Activated naive CD4-positive, alpha-beta T cell treated with anti-CD3 and anti-CD28 coated beads, Interleukin-2, amount 50 U/mL, for 16 hours (primary cell): Measurements from ENCODE around the gene LCN10.
"Not testable (repeated sequence)": the region's sequence is repeated elsewhere in the genome, so short reads cannot be mapped to it uniquely, and the experiment has no call there.

ENCODE experiments used
- DNase-seq: peaks from one replicate; pipeline ENCODE4 v3.0.0-alpha.2; 2020

LCN10 gene

DNA sequence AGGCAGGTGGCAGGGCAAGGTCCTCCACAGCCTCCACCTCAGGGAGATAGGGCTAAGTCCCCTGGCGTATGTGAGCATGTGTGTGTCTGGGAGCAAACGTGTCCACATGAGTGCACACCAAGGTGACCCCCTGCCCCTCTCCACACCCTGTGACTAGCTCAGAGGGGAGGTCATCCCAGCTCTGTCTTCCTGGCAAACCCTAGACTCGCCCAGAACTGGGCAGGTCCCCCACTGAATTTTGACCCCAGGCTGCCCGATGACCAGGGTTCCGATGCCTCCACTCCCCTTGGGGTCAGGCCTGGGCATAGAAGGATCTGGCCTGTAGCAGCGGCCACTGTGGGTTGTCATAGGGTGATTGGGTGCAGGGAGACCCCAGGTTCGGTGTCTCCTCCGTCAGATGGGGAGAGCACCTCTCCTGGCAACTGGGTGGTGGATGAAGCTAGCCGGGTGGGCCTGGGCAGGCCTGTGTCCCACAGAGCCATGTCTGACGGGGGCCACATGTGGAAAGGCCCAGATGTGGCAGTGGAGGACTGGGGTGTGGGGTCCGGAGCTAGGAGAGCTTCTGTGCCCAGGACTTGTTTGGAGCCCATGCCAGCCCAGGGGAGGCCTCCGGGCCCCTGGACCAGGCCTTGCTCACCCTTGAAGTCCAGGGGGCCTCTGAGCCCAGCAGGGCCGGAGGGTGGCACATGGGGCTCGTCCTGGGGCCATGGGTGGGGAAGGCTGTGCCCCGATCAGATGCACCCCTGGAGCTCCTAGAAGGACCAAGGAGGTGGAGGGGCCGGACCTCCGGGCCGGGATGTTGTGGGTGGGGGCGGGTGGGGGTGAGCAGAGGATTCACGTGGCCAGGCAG, 24.2 kb downstream of the LCN10 start:
- no peak for DNase-seq

DNA sequence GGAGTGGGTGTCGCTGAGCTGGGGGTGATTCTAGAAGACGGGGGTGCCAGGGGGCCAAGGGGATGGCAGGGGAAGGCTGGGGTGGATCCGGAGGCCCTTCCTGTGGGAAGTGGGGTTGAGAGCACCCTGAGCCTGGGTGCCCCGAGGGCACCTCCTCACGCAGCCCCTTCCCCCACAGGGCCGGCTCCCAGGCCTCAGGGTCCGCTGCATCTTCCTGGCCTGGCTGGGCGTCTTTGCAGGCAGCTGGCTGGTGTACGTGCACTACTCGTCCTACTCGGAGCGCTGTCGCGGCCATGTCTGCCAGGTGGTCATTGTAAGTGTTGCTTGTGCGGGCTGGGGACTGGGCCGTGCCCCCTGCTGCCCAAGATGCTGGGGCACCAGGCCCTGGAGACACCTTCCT, 25.3 kb downstream of the LCN10 start:
- DNase-seq: no peak

DNA sequence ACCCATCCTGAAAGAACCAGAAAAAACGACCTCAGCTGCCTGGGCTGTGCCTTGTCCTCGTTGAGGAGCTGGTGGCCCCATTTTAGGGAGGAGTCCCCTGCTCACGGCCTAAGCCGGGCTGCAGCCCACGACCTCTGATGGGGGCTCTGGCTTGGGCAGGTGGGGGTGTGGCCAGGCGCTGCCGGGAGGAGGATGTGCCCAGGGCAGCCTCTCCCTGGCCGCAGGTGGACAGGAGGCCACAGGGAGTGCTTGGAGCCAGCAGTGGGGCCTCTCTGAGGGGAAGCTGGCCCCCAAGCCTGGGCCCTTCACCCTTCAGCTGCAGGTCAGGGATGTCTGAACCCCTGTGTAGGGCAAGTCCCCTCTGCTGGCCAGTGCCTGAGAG, 27.9 kb downstream of the LCN10 start:
- no peak for DNase-seq

DNA sequence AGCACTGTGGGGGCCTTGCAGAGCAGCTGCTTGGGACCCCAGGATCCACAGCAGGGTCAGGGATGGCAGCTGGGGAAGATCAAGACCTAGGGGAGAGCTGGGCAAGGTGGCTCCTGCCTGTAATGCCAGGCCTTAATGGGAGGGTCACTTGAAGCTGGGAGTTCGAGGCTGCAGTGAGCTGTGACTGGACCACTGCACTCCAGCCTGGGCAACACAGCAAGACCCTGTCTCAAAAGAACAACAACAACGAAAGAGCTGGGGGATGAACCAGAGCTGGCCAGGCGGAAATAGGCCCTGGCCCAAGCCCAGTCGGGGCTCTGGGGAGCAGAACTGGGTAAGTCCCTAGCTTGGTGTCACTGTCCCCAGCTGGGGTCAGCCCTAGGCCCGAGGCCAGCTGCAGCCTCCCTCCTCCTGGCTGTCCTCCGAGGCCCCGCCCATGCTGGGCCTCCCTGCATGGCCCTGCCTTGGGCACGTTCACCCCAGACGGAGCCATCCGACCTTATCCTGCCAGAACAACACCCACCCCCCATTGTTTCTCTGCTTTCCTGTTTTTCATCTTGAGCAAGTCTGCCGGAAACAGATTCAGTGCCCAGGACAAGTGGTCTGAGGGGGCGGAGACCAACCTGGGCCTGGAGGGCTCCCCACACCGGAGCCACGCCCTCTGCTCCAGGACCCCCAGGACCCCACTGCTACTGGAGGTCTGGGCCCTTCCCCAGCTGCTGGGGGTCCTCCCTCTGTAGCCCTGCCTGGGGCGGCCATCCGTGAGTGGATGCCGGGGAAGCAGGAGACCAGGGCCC, 28.4 kb downstream of the LCN10 start:
- DNase-seq: no peak

DNA sequence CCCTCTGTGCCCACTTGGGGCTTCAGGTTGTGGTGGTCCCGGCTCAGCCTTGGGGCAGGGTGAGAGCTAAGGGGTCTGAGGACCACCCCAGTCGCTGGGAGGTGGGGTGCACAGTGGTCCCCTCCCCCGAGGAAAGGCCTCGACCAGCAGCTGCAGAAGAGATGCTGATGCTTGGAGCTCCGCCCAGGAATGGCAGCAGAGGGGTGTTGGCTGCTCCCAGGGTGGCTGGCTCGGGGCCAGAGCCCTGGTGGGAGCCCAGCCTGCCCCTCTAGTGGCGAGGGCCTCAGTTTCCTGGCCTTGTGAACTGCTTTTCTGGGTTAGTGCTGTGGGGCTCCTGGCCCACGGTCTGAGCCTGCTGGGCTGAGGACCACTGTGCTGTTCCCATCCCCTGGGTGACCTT, 29.2 kb downstream of the LCN10 start:
- DNase-seq: no peak

DNA sequence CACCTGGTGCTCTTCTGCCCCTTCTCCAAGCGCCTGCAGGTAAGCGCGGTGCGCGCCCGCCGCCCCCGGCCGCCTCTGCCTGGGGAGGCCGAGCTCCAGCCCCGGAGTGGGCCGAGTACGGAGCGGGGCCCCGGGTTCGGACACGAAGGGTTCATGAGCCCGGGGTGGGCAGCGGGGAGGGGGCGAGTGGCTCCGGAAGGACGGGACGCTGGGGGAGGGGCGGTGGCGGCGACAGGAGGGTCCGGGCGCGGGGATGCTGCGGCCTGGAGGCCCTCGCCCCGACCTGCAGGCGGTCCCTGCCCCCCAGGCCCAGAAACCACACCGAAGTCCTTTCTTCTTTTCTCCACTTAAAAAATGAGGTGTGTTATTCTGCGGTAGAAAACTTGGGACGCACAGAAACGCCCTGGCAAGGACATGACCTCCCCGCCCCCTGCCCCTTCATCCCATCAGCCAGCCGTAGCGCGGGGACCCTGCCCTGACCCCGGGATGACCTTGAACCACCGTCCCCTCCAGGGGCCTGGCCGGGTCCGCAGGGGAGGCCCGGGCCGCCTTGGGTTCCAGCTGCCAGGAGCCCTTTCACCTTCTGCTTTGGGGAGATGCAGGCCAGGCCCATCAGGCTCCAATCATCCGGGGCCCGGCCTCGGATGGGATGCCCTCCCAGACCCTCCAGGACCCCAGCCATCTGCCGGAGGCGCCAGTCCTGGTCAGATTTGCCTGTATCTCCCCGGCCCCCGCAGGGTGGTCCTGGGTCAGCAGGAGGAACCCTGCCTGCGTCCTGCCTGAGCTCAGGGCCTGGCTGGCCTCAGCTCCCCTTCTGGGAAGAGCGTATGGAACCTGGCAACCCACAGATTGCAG, 29.8 kb downstream of the LCN10 start:
- DNase-seq: no peak

DNA sequence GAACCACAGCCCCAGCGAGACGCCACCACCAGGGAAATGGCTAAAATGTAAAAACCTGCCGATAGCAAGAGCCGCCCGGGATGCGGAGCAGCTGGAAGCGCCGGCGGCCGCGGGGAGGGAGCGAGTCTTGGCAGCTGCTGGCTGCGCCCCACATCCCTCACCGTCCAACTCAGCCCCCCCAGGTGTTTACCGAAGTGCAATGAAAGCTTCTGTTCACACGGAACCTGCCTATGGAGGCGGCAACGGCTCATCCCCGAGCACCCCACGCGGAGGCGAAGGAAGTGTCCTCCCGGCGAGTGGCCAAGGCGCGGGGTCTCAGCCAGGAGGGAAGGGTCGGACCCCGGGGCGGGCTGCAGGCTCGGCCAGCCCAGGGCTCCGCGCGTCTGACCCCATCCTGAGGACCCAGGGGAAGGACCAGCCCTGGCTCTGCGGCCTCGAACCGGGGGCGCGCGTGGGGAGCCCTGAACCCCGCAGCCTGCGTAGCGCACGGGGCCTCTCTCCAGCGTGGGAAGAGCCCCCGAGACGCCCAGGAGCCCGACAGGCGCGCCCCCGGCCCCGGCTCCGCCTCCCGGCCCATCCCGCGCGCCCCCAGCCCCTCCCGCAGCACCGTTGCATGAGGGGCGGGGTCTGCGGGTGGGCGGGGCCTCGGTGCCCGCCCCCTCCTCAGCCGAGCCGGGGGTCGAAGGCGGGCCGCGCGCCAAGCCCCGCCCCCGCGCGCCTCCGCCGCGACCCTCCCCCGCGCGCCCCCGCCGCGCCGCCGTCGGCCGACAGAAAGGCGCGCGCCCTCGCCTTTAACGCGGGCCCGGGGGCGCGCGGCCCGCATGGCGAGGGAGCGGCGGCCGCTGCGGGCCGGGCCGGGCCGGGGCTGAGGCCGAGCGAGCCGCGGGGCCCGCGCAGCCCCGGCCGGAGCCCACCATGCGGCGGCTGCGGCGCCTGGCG, 30.7 kb downstream of the LCN10 start, which contains the start of gene DIPK1B:
DIPK1B (plus strand) TSS at position 822 of the 939 bp plus-strand sequence; CDS start at position 916, 94 bp downstream.
- no peak for DNase-seq

DNA sequence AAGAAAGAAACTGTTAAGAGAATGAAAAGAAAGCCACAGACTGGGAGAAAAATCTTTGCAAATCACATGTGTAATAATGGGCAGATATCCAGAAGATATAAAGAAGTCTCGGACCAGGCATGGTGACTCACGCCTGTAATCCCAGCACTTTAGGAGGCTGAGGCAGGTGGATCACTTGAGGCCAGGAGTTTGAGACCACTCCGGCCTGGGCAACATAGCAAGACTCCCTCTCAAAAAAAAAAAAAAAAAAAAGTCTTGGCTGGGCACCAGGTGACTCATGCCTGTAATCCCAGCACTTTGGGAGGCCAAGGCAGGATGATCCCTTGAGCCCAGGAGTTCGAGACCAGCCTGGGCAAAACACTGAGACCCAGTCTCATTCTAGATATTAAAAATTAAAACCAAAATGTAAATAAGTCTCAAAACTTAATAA, 31.5 kb downstream of the LCN10 start:
- DNase-seq: not testable (repeated sequence)

DNA sequence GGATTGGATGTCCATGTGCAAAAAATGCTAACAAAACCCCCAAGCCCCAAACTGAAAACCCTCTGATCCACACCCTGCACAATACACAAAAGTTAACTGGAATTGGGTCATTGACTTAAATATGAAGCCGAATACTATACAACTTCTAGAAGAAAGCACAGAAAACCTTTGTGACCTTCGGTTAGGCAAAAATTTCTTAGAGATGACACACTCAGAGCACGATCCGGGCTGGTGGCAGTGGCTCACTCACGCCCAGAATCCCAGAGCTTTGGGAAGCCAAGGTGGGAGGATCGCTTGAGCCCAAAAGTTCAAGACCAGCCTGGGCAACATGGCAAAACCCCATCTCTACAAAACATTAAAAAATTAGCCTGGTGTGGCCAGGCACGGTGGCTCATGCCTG, 32.2 kb downstream of the LCN10 start:
- no peak for DNase-seq

DNA sequence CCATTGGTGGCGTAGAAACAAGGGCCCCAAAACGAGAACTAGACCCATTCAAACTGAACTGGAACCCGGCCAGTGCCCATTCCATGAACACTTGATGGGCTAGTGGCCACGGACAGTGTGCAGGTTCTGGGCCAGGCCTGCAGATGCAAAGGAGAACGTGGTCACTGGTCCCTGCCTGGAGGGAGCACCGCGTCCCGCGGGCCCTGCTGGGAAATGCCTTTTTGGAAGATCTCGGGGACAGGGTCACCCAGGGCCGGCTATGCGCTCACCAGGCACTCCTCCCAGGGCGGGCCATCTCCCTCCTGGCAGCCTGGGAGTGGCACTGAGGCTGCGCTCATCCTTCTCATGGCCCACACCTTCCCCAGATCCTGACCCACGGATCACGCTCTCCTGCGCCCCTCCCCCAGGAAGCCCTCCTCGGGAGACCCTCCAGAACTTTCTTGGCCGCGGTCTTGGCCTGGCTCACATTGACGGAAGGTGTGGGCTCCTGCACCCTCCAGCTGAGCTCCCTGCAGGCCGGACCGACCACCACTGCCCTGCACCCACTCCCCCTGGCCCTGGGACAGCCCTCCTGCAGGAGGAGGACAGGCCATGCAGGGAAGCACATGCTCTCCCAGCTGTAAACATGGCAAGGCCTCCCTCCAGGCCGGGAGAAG, 33.2 kb downstream of the LCN10 start:
- DNase-seq: no peak

DNA sequence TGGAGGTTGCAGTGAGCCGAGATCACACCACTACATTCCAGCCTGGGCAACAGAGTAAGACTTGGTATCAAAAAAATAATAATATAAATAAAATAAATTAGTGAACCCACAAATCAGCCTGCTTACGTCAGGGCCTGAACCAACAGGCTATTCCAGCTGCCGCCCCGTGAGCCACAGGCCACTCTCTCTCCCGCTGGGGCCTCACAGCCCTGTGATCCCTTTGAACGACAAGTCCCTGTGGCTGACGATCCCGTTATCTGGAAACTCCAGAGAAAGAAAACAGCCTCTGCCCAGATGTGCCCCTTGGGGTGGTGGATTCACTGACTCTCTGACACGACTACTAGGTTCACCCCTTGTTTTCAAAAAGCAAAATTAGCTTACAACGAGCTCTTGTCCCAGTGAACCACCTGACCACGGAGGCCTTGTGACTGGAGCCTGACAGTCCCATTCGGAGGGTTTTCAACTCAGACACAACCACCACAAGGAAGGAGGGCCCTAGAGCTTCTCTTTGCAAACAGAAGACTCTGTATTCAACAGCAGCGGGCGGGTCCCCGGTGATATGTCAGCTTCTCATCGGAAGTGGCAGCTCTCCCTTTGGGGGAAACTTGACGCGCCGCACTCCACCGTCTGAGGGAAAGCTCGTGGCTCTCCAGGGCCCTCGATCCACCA, 34.8 kb downstream of the LCN10 start:
- no peak for DNase-seq

DNA sequence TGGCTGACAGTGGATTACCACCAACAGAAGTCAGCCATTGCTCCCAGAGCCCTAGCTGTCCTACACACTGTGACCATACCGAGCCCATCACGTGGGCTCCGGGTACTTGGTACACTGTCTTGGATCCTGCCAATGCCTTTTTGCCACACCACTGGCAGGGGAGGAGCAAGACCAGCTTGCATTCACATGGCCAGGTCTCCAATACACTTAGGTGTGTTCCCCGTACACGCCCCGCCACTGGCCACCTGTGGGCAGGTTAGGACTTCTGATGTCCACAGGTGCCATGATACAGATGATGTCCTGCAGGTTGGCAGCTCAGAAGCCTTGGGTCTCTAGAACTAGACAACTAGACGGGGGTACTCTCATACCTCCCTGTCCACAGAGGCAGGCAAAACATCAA, 35.7 kb downstream of the LCN10 start:
- no peak for DNase-seq

DNA sequence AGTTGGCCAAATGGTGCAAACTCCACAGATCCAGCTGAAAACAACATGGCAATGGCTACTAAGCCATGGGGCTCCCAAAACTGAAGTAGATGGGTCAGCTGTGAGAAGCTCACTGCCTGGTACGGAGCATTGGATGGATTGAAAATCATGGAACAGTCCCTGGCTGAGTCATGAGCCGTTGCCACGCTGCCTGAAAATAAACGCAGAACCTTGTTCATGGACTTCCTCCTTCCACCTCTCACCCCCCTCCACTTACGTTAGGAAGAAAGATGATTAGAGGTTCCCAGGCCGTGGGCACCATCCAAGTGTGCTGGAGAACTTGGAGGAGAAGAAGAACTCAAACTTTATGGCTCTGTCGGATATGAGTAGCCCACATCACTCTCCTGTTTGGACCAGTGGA, 37.2 kb downstream of the LCN10 start:
- DNase-seq: no peak

DNA sequence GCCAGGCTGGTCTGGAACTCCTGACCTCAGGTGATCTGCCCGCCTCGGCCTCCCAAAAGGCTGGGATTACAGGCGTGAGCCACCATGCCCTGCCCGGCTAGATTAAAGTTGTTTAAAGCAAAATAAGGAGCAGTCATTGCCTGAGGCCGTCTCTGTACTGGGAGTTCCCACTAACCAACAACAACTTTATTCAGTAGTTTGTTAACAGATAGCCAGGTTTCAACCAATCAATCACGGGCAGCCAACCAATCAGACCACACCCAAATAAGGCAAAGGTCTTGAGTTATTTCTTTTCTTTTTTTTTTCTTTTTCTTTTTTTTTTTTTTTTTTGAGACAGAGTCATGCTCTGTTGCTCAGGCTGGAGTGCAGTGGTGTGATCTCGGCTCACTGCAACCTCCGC, 38.0 kb downstream of the LCN10 start:
- not testable (repeated sequence) for DNase-seq

DNA sequence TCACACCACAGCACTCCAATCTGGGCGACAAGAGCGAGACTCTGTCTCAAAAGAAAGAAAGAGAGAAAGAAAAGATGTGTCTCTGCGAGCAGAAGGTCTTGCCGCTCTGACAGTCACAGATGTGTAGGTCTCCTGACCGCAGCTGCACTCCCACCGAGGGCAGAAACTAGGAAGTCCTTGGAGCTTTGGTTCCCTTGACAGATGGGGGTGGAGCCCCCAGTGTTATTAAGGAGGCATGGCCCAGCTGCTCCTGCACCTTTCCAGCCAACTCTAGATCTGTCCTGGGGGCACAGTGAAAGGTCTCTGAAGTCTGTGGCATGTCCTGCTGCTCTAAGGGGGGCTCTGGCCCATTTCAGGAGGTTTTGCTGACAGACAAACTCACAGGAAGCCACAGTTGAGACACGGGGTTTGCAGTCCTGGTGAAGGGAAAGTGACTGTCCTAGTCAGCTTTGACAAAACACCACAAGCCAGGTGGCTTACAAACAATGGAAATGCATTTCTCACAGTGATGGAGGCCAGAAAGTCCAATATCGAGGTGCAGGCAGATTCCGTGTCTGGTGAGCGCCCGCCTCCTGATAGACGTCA, 39.4 kb downstream of the LCN10 start:
- no peak for DNase-seq

DNA sequence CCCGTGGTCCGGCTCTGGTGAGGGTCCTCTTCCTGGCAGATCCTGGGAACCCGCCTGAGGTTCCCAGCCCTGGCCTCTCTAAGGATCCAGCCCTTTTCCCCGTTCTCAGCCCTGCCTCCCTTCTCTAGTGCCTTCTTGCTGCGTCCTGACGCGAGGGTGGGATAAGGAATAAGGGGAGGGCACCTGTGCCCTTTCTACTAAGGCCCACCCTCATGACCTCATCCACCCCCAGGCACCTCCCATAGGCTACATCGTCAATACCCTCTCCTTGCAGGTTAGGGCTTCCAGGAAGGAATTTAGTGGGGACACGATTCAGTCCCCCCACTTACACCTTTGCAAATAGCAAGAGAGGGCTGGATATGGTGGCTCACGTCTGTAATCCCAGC, 41.1 kb downstream of the LCN10 start:
- no peak for DNase-seq

DNA sequence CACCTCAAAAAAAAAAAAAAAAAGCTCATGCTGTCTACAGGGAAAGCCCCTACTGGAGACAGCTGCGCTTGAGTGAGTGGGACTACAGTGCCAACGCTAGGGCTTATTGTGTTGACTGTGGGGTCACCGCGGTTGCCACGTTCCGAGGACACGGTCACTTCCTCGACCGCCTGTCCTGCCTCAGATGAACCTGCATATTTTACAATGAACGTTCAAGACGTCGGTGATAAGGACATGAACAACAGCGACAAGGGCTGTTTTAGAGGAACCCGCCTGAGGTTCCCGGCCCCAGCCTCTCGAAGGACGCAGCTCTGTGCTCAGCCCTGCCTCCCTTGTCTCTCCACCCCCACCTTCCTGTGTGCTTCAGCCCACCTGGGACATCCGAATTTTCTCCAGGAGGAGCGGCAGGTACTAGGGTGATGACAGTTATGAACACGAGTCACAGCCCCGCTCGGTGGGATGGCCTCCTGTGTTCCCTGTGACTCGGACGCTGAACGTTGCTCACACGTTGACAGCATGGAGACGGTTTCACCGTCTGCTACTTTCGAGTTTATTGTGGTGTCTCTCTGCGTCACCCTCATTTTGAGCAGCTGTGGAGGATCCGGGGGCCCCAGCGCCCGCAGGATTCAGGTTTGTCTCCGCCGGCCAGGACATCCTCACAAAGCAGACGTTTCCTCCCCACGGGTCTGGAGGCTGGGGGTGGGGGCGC, 41.6 kb downstream of the LCN10 start:
- peak; percentile 74 for DNase-seq

DNA sequence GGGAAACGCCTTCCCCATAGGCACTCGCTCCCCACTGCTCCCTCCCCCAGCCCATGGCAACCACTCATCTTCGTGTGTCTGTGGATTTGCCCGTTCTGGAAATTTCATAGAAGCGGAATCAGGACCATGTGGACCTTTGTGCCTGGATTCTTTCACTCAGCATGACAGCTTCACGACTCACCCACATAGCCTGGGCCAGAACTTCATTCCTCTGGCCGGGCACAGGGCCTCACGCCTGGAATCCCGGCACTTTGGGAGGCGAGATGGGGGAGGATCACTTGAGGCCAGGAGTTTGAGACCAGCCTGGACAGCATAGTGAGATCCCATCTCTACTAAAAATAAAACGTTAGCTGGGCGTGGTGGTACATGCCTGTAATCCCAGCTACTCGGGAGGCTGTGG, 42.4 kb downstream of the LCN10 start:
- DNase-seq: no peak

DNA sequence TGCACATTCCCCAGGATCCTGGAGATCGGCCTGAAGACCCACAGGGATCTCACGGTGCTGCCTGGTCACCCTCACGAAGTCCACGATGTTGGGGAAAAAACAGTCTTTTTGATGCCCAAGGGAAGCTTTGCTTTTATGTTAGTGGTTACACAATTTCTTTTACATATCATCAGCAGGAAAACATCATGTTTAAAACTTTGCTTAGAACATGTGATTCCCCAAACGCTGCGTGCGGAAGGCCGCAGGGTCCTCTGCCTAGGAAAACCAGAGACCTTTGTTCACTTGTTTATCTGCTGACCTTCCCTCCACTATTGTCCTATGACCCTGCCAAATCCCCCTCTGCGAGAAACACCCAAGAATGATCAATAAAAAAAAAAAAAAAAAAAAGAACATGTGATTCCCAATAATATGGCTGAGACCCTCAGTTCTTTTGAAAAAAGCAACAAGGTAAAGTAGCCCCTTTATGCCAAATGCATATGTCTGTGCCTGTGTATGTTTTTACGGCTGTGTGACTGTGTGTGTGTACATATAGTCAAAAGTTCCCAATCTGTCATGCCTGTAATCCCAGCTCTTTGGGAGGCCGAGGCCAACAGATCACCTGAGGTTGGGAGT, 44.0 kb downstream of the LCN10 start:
- DNase-seq: no peak
